Keratinocyte (primary cell): ENCODE results near the gene TEP1.

Experiments used
- EZH2 ChIP-seq: IDR thresholded peaks from one replicate; pipeline ENCODE4 v1.6.1; 2012; ENCODE audit warnings: inconsistent platforms, mild to moderate bottlenecking, low read length, moderate library complexity
- TF ChIP-seq, protein P1 (sequence below), 3 experiments: IDR thresholded peaks in 1 of 3; conservative IDR thresholded peaks in 1 of 3; optimal IDR thresholded peaks in 1 of 3; 2 replicates in 2 of 3; 3 replicates in 1 of 3; pipeline versions ENCODE3 to v1.5.1; 2011; ENCODE audit warnings: low read length in 3 of 3, mild to moderate bottlenecking in 3 of 3, moderate library complexity in 2 of 3, control low read depth in 1 of 3, inconsistent platforms in 1 of 3; ENCODE audit not compliant: insufficient read depth in 2 of 3; ENCODE audit errors: extremely low read depth in 1 of 3

DNA sequence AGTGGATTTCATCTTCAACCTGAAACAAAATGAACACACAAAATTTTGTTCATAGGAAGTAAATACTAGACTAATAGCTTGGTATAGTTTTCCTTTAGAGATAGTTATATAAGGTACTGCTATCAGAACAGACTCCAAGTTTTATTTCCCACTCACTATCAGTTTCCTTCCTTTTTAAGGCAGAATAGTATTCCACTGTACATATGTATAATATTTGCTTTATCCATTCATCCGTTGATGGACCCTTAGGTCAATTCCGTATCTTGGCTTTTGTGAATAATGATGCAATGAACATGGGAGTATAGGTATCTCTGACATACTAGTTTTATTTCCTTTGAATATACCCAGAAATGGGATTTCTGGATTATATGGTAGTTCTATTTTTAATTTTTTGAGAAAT lies 83.9 kb downstream of the TEP1 start:
- TF ChIP-seq, protein P1, sequence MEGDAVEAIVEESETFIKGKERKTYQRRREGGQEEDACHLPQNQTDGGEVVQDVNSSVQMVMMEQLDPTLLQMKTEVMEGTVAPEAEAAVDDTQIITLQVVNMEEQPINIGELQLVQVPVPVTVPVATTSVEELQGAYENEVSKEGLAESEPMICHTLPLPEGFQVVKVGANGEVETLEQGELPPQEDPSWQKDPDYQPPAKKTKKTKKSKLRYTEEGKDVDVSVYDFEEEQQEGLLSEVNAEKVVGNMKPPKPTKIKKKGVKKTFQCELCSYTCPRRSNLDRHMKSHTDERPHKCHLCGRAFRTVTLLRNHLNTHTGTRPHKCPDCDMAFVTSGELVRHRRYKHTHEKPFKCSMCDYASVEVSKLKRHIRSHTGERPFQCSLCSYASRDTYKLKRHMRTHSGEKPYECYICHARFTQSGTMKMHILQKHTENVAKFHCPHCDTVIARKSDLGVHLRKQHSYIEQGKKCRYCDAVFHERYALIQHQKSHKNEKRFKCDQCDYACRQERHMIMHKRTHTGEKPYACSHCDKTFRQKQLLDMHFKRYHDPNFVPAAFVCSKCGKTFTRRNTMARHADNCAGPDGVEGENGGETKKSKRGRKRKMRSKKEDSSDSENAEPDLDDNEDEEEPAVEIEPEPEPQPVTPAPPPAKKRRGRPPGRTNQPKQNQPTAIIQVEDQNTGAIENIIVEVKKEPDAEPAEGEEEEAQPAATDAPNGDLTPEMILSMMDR (optimal IDR thresholded peaks at IDR 0.05 in 1 of 3, IDR thresholded peaks at IDR 0.05 in 1 of 3, conservative IDR thresholded peaks at IDR 0.05 in 1 of 3; ENCODE audit: extremely low read depth in 1 of 3, insufficient read depth in 2 of 3, low read length in 3 of 3), result no peak
- TF ChIP-seq EZH2, result no peak
